H9 (cell line): Measurements from ENCODE around the gene LRMDA. TPM values are rescaled to one million over a fixed set of nuclear protein-coding genes. Genes with fewer than 3 reads are reported as not detected.

Experiments
- DNase-seq: peaks from one replicate; pipeline ENCODE4 v3.0.0-alpha.2; 2017
- H2AFZ ChIP-seq: one replicate; pipeline ENCODE4 v1.6.1; 2013; ENCODE audit warnings: mild to moderate bottlenecking, low read length, control low read depth, moderate library complexity
- H2AK5ac ChIP-seq: 2 replicates; pipeline ENCODE4 v1.6.1; 2013; ENCODE audit warnings: low read length, control low read depth, mixed read lengths; ENCODE audit not compliant: insufficient read length
- H2BK120ac ChIP-seq: one replicate; pipeline ENCODE4 v1.6.1; 2013; ENCODE audit warnings: low read depth, mild to moderate bottlenecking, low read length, control low read depth, inconsistent platforms; ENCODE audit not compliant: poor library complexity, severe bottlenecking
- H2BK12ac ChIP-seq: 2 replicates; pipeline ENCODE4 v1.6.1; 2013; ENCODE audit warnings: low read length, control low read depth, mixed read lengths, low read depth; ENCODE audit not compliant: insufficient read length
- H2BK15ac ChIP-seq: 2 replicates; pipeline ENCODE4 v1.6.1; 2013; ENCODE audit warnings: low read depth, low read length, control low read depth
- H2BK20ac ChIP-seq: one replicate; pipeline ENCODE4 v1.6.1; 2013; ENCODE audit warnings: low read depth, mild to moderate bottlenecking, low read length, control low read depth, inconsistent platforms; ENCODE audit not compliant: poor library complexity, severe bottlenecking
- H2BK5ac ChIP-seq: 2 replicates; pipeline ENCODE4 v1.6.1; 2013; ENCODE audit warnings: low read length, control low read depth, mixed read lengths; ENCODE audit not compliant: insufficient read length
- H3K14ac ChIP-seq: 2 replicates; pipeline ENCODE4 v1.6.1; 2013; ENCODE audit warnings: low read length, control low read depth; ENCODE audit not compliant: insufficient read depth
- H3K18ac ChIP-seq: 2 replicates; pipeline ENCODE4 v1.6.1; 2013; ENCODE audit warnings: low read depth, mild to moderate bottlenecking, mixed read lengths, low read length, control low read depth; ENCODE audit not compliant: insufficient read length
- H3K23ac ChIP-seq: 2 replicates; pipeline ENCODE4 v1.6.1; 2013; ENCODE audit warnings: low read length, control low read depth, mixed read lengths, low read depth; ENCODE audit not compliant: insufficient read length
- H3K23me2 ChIP-seq: 2 replicates; pipeline ENCODE4 v1.6.1; 2013; ENCODE audit warnings: low read depth, mild to moderate bottlenecking, mixed read lengths, low read length, control low read depth; ENCODE audit not compliant: insufficient read length, poor library complexity, severe bottlenecking
- H3K27ac ChIP-seq: 2 replicates; pipeline ENCODE4 v1.5.1; 2013; ENCODE audit warnings: low read length, control low read depth, mixed read lengths, low read depth; ENCODE audit not compliant: insufficient read length
- H3K27me3 ChIP-seq: 2 replicates; pipeline ENCODE4 v1.6.1; 2013; ENCODE audit warnings: low read length, control low read depth, inconsistent platforms; ENCODE audit not compliant: insufficient read depth
- H3K4ac ChIP-seq: 2 replicates; pipeline ENCODE4 v1.6.1; 2013; ENCODE audit warnings: low read depth, mild to moderate bottlenecking, control low read depth, inconsistent platforms, low read length, moderate library complexity
- H3K4me1 ChIP-seq: 2 replicates; pipeline ENCODE4 v1.6.1; 2013; ENCODE audit warnings: low read length, control low read depth, inconsistent platforms; ENCODE audit not compliant: insufficient read depth
- H3K4me2 ChIP-seq: 2 replicates; pipeline ENCODE4 v1.6.1; 2013; ENCODE audit warnings: low read length, control low read depth, mixed read lengths; ENCODE audit not compliant: insufficient read length, insufficient read depth
- H3K56ac ChIP-seq: 2 replicates; pipeline ENCODE4 v1.6.1; 2013; ENCODE audit warnings: low read depth, mild to moderate bottlenecking, mixed read lengths, low read length, control low read depth; ENCODE audit not compliant: insufficient read length
- H3K79me1 ChIP-seq: 2 replicates; pipeline ENCODE4 v1.6.1; 2013; ENCODE audit warnings: low read depth, mild to moderate bottlenecking, moderate library complexity, low read length, control low read depth, inconsistent platforms; ENCODE audit not compliant: insufficient read depth, poor library complexity, severe bottlenecking
- H3K79me2 ChIP-seq: 2 replicates; pipeline ENCODE4 v1.6.1; 2013; ENCODE audit warnings: low read length, control low read depth, inconsistent platforms; ENCODE audit not compliant: insufficient read depth
- H3K9ac ChIP-seq: 2 replicates; pipeline ENCODE4 v1.6.1; 2013; ENCODE audit warnings: low read length, control low read depth, mixed read lengths; ENCODE audit not compliant: insufficient read length; ENCODE audit errors: extremely low read depth
- H3K9me3 ChIP-seq: one replicate; pipeline ENCODE4 v1.6.1; 2013; ENCODE audit warnings: low read depth, low read length, inconsistent platforms; ENCODE audit not compliant: control insufficient read depth
- H3T11ph ChIP-seq: one replicate; pipeline ENCODE4 v1.6.1; 2013; ENCODE audit warnings: mild to moderate bottlenecking, low read length, control low read depth, inconsistent platforms
- H4K20me1 ChIP-seq: one replicate; pipeline ENCODE4 v1.6.1; 2013; ENCODE audit not compliant: control insufficient read depth, insufficient read length, insufficient read depth
- H4K5ac ChIP-seq: 2 replicates; pipeline ENCODE4 v1.6.1; 2013; ENCODE audit warnings: low read depth, mild to moderate bottlenecking, mixed read lengths, low read length, control low read depth; ENCODE audit not compliant: insufficient read length
- H4K8ac ChIP-seq: replicated peaks from 2 replicates; pipeline ENCODE4 v1.6.1; 2013; ENCODE audit warnings: low read length, control low read depth, mixed read lengths, low read depth; ENCODE audit not compliant: insufficient read length
- H4K91ac ChIP-seq: 2 replicates; pipeline ENCODE4 v1.6.1; 2013; ENCODE audit warnings: low read depth, mild to moderate bottlenecking, moderate library complexity, mixed read lengths, low read length, control low read depth; ENCODE audit not compliant: insufficient read length
- H3K27ac Mint-ChIP-seq, 3 experiments: 2 replicates in 2 of 3; 3 replicates in 1 of 3; pipeline ENCODE4 v1.8.0; 2020 to 2021; ENCODE audit warnings: mixed read lengths in 3 of 3, mild to moderate bottlenecking in 1 of 3, moderate library complexity in 1 of 3
- H3K27me3 Mint-ChIP-seq: 2 replicates; pipeline ENCODE4 v1.8.0; 2021; ENCODE audit warnings: low read depth, mild to moderate bottlenecking, moderate library complexity, mixed read lengths
- H3K36me3 Mint-ChIP-seq, 3 experiments: 2 replicates in 2 of 3; 3 replicates in 1 of 3; pipeline ENCODE4 v1.8.0; 2020 to 2021; ENCODE audit warnings: low read depth in 3 of 3, mixed read lengths in 3 of 3; ENCODE audit not compliant: insufficient read depth in 1 of 3
- H3K4me1 Mint-ChIP-seq, 2 experiments: 2 replicates each; pipeline ENCODE4 v1.8.0; 2020; ENCODE audit warnings: mixed read lengths in 2 of 2
- H3K4me3 Mint-ChIP-seq, 2 experiments: 2 replicates in 1 of 2; 3 replicates in 1 of 2; pipeline ENCODE4 v1.8.0; 2020 to 2021; ENCODE audit warnings: mild to moderate bottlenecking in 2 of 2, mixed read lengths in 2 of 2, moderate library complexity in 1 of 2
- H3K9me3 Mint-ChIP-seq, 2 experiments: 2 replicates in 1 of 2; 3 replicates in 1 of 2; pipeline ENCODE4 v1.8.0; 2020; ENCODE audit warnings: mild to moderate bottlenecking in 2 of 2, mixed read lengths in 2 of 2, moderate library complexity in 1 of 2
- CTCF ChIP-seq: fragments of 200-600 bp; sonication (generic); conservative IDR thresholded peaks from 3 replicates; pipeline ENCODE4 v1.8.0; 2021; ENCODE audit warnings: antibody characterized with exemption, mild to moderate bottlenecking
- whole genome bisulfite sequencing: extraction: QIAGEN DNeasy Blood & Tissue Kit; methylation state at CpG from one replicate; pipeline ENCODE4 v1.1.7; 2013; ENCODE audit warnings: missing lambda C conversion rate, low lambda C conversion rate, mixed read lengths; ENCODE audit not compliant: insufficient read length; ENCODE audit errors: extremely low coverage; 5-methylcytosine and 5-hydroxymethylcytosine counted together
- total RNA-seq: library from RNA; stranded (reverse); gene quantifications from 2 replicates; pipeline ENCODE4 v1.2.1, GENCODE V29; 2021

Gene LRMDA
- total RNA-seq, 1 experiment from 2014 or later = 1.8 TPM

GRCh38 chr10:75648351-75648750, 216.9 kb downstream of the LRMDA start:
- Mint-ChIP-seq H3K4me1 (no peaks in the 10 kb centered on the region), H3K9me3 (no peaks in the 10 kb centered on the region), H3K27ac (no peak overlapping the region), H3K4me3 (no peak overlapping the region), H3K27me3 (peaks cover 72% of the 10 kb centered on the region), H3K36me3 (no peaks in the 10 kb centered on the region)
- Histone ChIP-seq H3K27me3 (peaks cover 2% of the 10 kb centered on the region; the same call in 1 of the 2 replicates), H3K27ac (no peak overlapping the region), H3K14ac (no peak overlapping the region), H3K79me1 (no peaks in the 10 kb centered on the region), H2BK12ac (no peak overlapping the region), H3K18ac (no peak overlapping the region), H2BK15ac (no peak overlapping the region), H3K56ac (no peak overlapping the region), H3K4me1 (no peaks in the 10 kb centered on the region), H4K8ac (no peak overlapping the region), H3K79me2 (no peaks in the 10 kb centered on the region), H3K4me2 (no peak overlapping the region), H2AFZ (no peak overlapping the region), H4K5ac (no peak overlapping the region), H3T11ph (no peak overlapping the region), H4K91ac (no peak overlapping the region), H3K23ac (no peak overlapping the region), H3K23me2 (no peaks in the 10 kb centered on the region), H2BK20ac (no peak overlapping the region), H3K4ac (no peak overlapping the region), H3K9ac (no peak overlapping the region), H3K9me3 (no peaks in the 10 kb centered on the region), H2BK120ac (no peak overlapping the region), H2AK5ac (no peak overlapping the region), H2BK5ac (no peak overlapping the region), H4K20me1 (no peaks in the 10 kb centered on the region)
- DNase-seq = no peak
- no peak for TF ChIP-seq CTCF
- WGBS = no CpG with 5 or more reads among the region's 3 CpGs
